Epidermal melanocyte (primary cell): ENCODE measurements around the gene KRTAP5-10.
"Not testable (repeated sequence)": the region's sequence is repeated elsewhere in the genome, so short reads cannot be mapped to it uniquely, and the experiment has no call there.

Experiments
- DNase-seq: peaks from one replicate; pipeline ENCODE4 v3.0.0; 2011; ENCODE audit warnings: low spot score; ENCODE audit not compliant: insufficient read length

Gene KRTAP5-10

GRCh38 chr11:71608272-71608671 lies 42.9 kb downstream of the KRTAP5-10 start:
- DNase-seq = not testable (repeated sequence)

- DNase-seq = not testable (repeated sequence)
Measured at GRCh38 chr11:71611218-71611910, 46.0 kb downstream of the KRTAP5-10 start.

GRCh38 chr11:71613931-71614330 lies 48.6 kb downstream of the KRTAP5-10 start:
- not testable (repeated sequence) for DNase-seq

- not testable (repeated sequence) for DNase-seq
Measured at GRCh38 chr11:71614366-71614917, 49.1 kb downstream of the KRTAP5-10 start.

GRCh38 chr11:71615003-71615402 lies 49.6 kb downstream of the KRTAP5-10 start:
- not testable (repeated sequence) for DNase-seq
